Measurements from ENCODE around the gene TACC2.

The TACC2 gene

GRCh38 chr10:122245136-122245535 is 256.2 kb downstream of the TACC2 start:
- no peak for TF ChIP-seq CTCF (IDR thresholded peaks at IDR 0.05; ENCODE audit: low read depth, low read length)
- no peaks in the 10 kb centered on the region; the same call in 1 of the 2 replicates for H3K36me3 ChIP-seq
- H3K9me3 ChIP-seq (ENCODE audit: severe bottlenecking) = no peaks in the 10 kb centered on the region
- H3K27ac ChIP-seq = no peak overlapping the region
- H3K4me3 ChIP-seq (ENCODE audit: low read depth, low read length) = no peak overlapping the region
- DNase-seq = no peak
- H3K27me3 ChIP-seq (ENCODE audit: insufficient read depth, low read depth, severe bottlenecking) = no peaks in the 10 kb centered on the region

- Histone ChIP-seq H3K9me3 (ENCODE audit: severe bottlenecking) (no peaks in the 10 kb centered on the region), H3K4me3 (ENCODE audit: low read depth, low read length) (no peak overlapping the region), H3K27me3 (ENCODE audit: insufficient read depth, low read depth, severe bottlenecking) (no peaks in the 10 kb centered on the region), H3K36me3 (no peaks in the 10 kb centered on the region; the same call in 1 of the 2 replicates), H3K27ac (no peak overlapping the region)
- TF ChIP-seq CTCF (IDR thresholded peaks at IDR 0.05; ENCODE audit: low read depth, low read length) = no peak
- no peak for DNase-seq
These were observed 256.9 kb downstream of the TACC2 start for GRCh38 chr10:122245897-122246296.

- H3K27me3 ChIP-seq (ENCODE audit: insufficient read depth, low read depth, severe bottlenecking) = no peaks in the 10 kb centered on the region
- no peak overlapping the region for H3K4me3 ChIP-seq (ENCODE audit: low read depth, low read length)
- H3K36me3 ChIP-seq = no peaks in the 10 kb centered on the region; the same call in 1 of the 2 replicates
- no peak for DNase-seq
- no peaks in the 10 kb centered on the region for H3K9me3 ChIP-seq (ENCODE audit: severe bottlenecking)
- H3K27ac ChIP-seq = no peak overlapping the region
- TF ChIP-seq CTCF (IDR thresholded peaks at IDR 0.05; ENCODE audit: low read depth, low read length) = no peak
These were observed 258.0 kb downstream of the TACC2 start for GRCh38 chr10:122246830-122247520.

GRCh38 chr10:122248356-122249302 is 259.7 kb downstream of the TACC2 start:
- DNase-seq = no peak
- H3K4me3 ChIP-seq (ENCODE audit: low read depth, low read length) = no peak overlapping the region
- H3K36me3 ChIP-seq = no peaks in the 10 kb centered on the region
- no peak overlapping the region for H3K27ac ChIP-seq
- H3K9me3 ChIP-seq (ENCODE audit: severe bottlenecking) = no peaks in the 10 kb centered on the region
- no peak for TF ChIP-seq CTCF (IDR thresholded peaks at IDR 0.05; ENCODE audit: low read depth, low read length)
- no peaks in the 10 kb centered on the region for H3K27me3 ChIP-seq (ENCODE audit: insufficient read depth, low read depth, severe bottlenecking)

- Histone ChIP-seq H3K27me3 (ENCODE audit: insufficient read depth, low read depth, severe bottlenecking) (no peaks in the 10 kb centered on the region), H3K36me3 (no peaks in the 10 kb centered on the region), H3K9me3 (ENCODE audit: severe bottlenecking) (no peaks in the 10 kb centered on the region), H3K27ac (no peak overlapping the region), H3K4me3 (ENCODE audit: low read depth, low read length) (no peak overlapping the region)
- DNase-seq = no peak
- TF ChIP-seq CTCF (IDR thresholded peaks at IDR 0.05; ENCODE audit: low read depth, low read length) = no peak
These were observed 260.4 kb downstream of the TACC2 start for GRCh38 chr10:122249303-122249850.
